ENCODE results near the gene EPB41L1.
A peak's percentile ranks its signal among the peaks of the same experiment; 100 is the strongest.

EPB41L1 gene

DNA sequence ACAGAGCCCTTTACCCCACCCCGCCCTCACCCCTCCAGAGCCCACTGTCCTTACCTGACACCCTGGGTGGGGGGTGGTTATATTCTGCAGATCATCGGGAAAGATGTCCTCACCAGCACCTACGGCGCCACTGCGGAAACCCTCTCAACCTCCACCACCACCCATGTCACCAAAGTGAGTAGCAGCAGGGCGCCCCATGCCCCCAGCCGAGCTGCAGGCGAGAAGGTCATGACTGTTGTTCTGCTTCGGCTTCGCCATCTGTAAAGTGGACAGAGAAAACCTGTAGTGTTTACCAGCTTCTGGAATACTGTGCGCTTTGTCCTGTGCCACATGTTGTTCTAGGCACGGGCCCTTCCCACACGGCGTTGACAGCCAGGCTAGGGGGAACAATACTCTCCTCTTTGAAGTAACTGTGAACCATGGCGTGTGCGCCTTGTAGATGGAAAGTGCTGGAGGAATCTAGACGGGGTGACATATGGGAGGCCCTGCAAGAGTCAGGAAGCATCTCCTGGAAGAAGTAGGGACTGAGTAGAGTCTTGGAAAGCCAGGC lies 65.2 kb downstream of the EPB41L1 start (continued):
- no peak for TF ChIP-seq ZNF138 (tag by site-specific recombination; IDR thresholded peaks at IDR 0.05; ENCODE audit: borderline replicate concordance)
- TF ChIP-seq ZNF221 (tag by site-specific recombination; IDR thresholded peaks at IDR 0.05; ENCODE audit: borderline replicate concordance) = no peak
- no peak for TF ChIP-seq ZNF132 (tag by site-specific recombination; IDR thresholded peaks at IDR 0.05; ENCODE audit: borderline replicate concordance)
- no peak for TF ChIP-seq ZNF239 (tag by site-specific recombination; IDR thresholded peaks at IDR 0.05)
- TF ChIP-seq ZNF561 (tag by site-specific recombination; IDR thresholded peaks at IDR 0.05; ENCODE audit: borderline replicate concordance) = no peak
- no peak for TF ChIP-seq ZNF37A (tag by site-specific recombination; IDR thresholded peaks at IDR 0.05)
- TF ChIP-seq ZNF184 (tag by site-specific recombination; IDR thresholded peaks at IDR 0.05) = no peak

DNA sequence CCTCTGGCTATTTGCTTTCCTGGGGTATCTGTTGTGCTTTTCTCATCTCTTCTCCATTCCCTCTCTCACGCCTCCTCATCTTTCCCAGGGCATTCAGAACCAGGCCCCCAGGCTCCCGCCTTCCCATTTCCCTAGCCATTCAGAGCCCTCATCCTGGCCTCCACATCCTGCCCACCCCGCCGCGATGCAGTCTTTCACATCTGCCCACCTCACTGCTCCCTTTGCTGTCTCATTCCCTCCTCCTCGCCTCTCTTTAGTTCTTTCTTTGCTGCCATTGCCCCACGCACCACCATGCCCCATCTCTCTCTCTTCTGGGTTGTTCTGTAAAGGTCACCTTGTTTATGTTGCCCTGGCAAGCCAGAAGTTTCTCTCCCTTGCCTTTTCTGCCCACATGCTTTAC lies 71.1 kb downstream of the EPB41L1 start:
- Histone ChIP-seq H3K36me3 (ENCODE audit: control insufficient read depth in 2 of 2, insufficient read depth in 1 of 2, low read length in 2 of 2) (peaks cover 0 to 19% of the 10 kb centered on the region in 2 experiments; a peak in 1 of 3 replicates), H3K9me3 (ENCODE audit: control insufficient read depth, insufficient read depth, low read depth, low read length) (no peaks in the 10 kb centered on the region), H3K27ac (ENCODE audit: extremely low read depth, low read depth, low read length) (no peak overlapping the region), H3K4me3 (ENCODE audit: low read depth, low read length) (no peak overlapping the region), H3K4me1 (ENCODE audit: control insufficient read depth, insufficient read depth, low read length) (no peaks in the 10 kb centered on the region)
- no peak for TF ChIP-seq ZNF132 (tag by site-specific recombination; IDR thresholded peaks at IDR 0.05; ENCODE audit: borderline replicate concordance)
- peak; percentile 80 for TF ChIP-seq EGR2 (tag by site-specific recombination; IDR thresholded peaks at IDR 0.05; ENCODE audit: low read depth)
- CTCF ChIA-PET = no interaction called here
- POLR2A ChIA-PET = no interaction called here

DNA sequence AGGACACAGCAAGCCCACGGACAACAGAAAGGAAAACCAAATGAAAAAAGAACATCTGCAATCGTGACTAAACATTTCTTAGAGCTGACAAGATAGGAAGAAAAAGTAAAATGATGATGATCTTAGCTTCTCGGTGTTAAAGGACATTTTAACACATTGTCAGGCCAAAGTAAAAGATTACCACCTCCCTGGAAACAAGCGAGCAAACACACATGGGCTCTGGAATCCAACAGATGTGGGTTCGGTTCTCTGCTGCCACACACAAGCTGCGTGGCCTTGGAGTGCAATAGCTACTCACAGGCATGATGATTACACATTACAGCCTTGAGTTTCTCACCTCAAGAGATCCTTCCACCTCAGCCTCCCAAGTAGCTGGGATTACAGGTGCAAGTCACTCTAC lies 74.2 kb downstream of the EPB41L1 start:
- H3K9me3 ChIP-seq (ENCODE audit: control insufficient read depth, insufficient read depth, low read depth, low read length) = no peaks in the 10 kb centered on the region
- peaks cover 0 to 12% of the 10 kb centered on the region in 2 experiments; a peak in 1 of 3 replicates for H3K36me3 ChIP-seq (ENCODE audit: control insufficient read depth in 2 of 2, insufficient read depth in 1 of 2, low read length in 2 of 2)
- TF ChIP-seq, protein P1, sequence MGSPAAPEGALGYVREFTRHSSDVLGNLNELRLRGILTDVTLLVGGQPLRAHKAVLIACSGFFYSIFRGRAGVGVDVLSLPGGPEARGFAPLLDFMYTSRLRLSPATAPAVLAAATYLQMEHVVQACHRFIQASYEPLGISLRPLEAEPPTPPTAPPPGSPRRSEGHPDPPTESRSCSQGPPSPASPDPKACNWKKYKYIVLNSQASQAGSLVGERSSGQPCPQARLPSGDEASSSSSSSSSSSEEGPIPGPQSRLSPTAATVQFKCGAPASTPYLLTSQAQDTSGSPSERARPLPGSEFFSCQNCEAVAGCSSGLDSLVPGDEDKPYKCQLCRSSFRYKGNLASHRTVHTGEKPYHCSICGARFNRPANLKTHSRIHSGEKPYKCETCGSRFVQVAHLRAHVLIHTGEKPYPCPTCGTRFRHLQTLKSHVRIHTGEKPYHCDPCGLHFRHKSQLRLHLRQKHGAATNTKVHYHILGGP (tag by site-specific recombination; IDR thresholded peaks at IDR 0.05) = no peak
- TF ChIP-seq ZBTB17 (tag by site-specific recombination; IDR thresholded peaks at IDR 0.05) = peak; percentile 57; the same call in 1 of the 2 replicates
- CTCF ChIA-PET = interaction anchor here (0.5 kb wide), 1 partner anchor 268 kb away, joined by 3 read pairs; no protein-coding TSS in a partner anchor
- POLR2A ChIA-PET = no interaction called here
- no peak overlapping the region for H3K27ac ChIP-seq (ENCODE audit: extremely low read depth, low read depth, low read length)
- H3K4me3 ChIP-seq (ENCODE audit: low read depth, low read length) = no peak overlapping the region
- H3K4me1 ChIP-seq (ENCODE audit: control insufficient read depth, insufficient read depth, low read length) = no peaks in the 10 kb centered on the region

DNA sequence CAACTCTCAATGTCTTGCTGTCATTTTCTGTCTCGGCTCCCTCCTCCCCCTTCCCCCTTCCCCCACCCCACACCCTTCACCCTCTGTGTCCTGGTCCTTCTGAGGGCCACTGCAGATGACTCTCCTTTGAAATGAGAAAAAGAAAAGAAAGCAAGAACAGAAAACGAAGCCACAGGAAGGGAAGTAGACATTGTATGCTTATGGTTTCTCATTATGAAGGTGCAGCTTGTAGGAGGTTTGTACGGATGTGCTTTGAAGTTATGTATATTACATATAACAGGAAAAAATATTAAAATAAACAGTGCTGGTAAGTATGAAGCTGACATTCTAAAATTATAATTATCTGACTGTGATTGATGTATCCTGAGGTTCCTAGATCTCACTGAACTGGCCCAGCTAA lies 75.5 kb downstream of the EPB41L1 start:
- no peaks in the 10 kb centered on the region for H3K9me3 ChIP-seq (ENCODE audit: control insufficient read depth, insufficient read depth, low read depth, low read length)
- no peaks in the 10 kb centered on the region for H3K4me1 ChIP-seq (ENCODE audit: control insufficient read depth, insufficient read depth, low read length)
- ChIA-PET POLR2A (interaction anchor here (0.5 kb wide), 1 partner anchor 847 kb away, joined by 7 read pairs; no protein-coding TSS in a partner anchor), CTCF (interaction anchor here (1.3 kb wide), 1 partner anchor 27 kb away, joined by 10 read pairs; no protein-coding TSS in a partner anchor)
- H3K4me3 ChIP-seq (ENCODE audit: low read depth, low read length) = no peak overlapping the region
- TF ChIP-seq SP7 (tag by site-specific recombination; IDR thresholded peaks at IDR 0.05) (no peak), ZNF423 (tag by site-specific recombination; IDR thresholded peaks at IDR 0.05) (no peak), ZNF660 (tag by site-specific recombination; IDR thresholded peaks at IDR 0.05) (no peak), ZNF48 (tag by site-specific recombination; IDR thresholded peaks at IDR 0.05) (no peak), GLIS2 (tag by site-specific recombination; IDR thresholded peaks at IDR 0.05) (no peak), ZNF350 (tag by site-specific recombination; IDR thresholded peaks at IDR 0.05) (no peak), ZNF560 (tag by site-specific recombination; IDR thresholded peaks at IDR 0.05; ENCODE audit: borderline replicate concordance) (no peak), KLF10 (tag by site-specific recombination; IDR thresholded peaks at IDR 0.05) (no peak), ZNF514 (tag by site-specific recombination; IDR thresholded peaks at IDR 0.05) (no peak), ZNF624 (tag by site-specific recombination; IDR thresholded peaks at IDR 0.05) (no peak)
- TF ChIP-seq, protein P2, sequence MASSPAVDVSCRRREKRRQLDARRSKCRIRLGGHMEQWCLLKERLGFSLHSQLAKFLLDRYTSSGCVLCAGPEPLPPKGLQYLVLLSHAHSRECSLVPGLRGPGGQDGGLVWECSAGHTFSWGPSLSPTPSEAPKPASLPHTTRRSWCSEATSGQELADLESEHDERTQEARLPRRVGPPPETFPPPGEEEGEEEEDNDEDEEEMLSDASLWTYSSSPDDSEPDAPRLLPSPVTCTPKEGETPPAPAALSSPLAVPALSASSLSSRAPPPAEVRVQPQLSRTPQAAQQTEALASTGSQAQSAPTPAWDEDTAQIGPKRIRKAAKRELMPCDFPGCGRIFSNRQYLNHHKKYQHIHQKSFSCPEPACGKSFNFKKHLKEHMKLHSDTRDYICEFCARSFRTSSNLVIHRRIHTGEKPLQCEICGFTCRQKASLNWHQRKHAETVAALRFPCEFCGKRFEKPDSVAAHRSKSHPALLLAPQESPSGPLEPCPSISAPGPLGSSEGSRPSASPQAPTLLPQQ (tag by site-specific recombination; IDR thresholded peaks at IDR 0.05) = no peak
- TF ChIP-seq, protein P3, sequence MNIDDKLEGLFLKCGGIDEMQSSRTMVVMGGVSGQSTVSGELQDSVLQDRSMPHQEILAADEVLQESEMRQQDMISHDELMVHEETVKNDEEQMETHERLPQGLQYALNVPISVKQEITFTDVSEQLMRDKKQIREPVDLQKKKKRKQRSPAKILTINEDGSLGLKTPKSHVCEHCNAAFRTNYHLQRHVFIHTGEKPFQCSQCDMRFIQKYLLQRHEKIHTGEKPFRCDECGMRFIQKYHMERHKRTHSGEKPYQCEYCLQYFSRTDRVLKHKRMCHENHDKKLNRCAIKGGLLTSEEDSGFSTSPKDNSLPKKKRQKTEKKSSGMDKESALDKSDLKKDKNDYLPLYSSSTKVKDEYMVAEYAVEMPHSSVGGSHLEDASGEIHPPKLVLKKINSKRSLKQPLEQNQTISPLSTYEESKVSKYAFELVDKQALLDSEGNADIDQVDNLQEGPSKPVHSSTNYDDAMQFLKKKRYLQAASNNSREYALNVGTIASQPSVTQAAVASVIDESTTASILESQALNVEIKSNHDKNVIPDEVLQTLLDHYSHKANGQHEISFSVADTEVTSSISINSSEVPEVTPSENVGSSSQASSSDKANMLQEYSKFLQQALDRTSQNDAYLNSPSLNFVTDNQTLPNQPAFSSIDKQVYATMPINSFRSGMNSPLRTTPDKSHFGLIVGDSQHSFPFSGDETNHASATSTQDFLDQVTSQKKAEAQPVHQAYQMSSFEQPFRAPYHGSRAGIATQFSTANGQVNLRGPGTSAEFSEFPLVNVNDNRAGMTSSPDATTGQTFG (tag by site-specific recombination; IDR thresholded peaks at IDR 0.05; ENCODE audit: borderline replicate concordance) = no peak
- TF ChIP-seq, protein P4, sequence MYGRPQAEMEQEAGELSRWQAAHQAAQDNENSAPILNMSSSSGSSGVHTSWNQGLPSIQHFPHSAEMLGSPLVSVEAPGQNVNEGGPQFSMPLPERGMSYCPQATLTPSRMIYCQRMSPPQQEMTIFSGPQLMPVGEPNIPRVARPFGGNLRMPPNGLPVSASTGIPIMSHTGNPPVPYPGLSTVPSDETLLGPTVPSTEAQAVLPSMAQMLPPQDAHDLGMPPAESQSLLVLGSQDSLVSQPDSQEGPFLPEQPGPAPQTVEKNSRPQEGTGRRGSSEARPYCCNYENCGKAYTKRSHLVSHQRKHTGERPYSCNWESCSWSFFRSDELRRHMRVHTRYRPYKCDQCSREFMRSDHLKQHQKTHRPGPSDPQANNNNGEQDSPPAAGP (tag by site-specific recombination; IDR thresholded peaks at IDR 0.05) = no peak
- H3K36me3 ChIP-seq (ENCODE audit: control insufficient read depth in 2 of 2, insufficient read depth in 1 of 2, low read length in 2 of 2) = peaks cover 0 to 12% of the 10 kb centered on the region in 2 experiments; a peak in 1 of 3 replicates
- no peak overlapping the region for H3K27ac ChIP-seq (ENCODE audit: extremely low read depth, low read depth, low read length)
